Measurements from ENCODE around the gene ZNF792.
"Not testable (repeated sequence)": the region's sequence is repeated elsewhere in the genome, so short reads cannot be mapped to it uniquely, and the experiment has no call there.

Gene ZNF792

GRCh38 chr19:34963573-34964406 lies at the start of gene ZNF792:
TSS of gene ZNF792 (minus strand) at chr19:34964229. CDS start at chr19:34963662, 567 bp downstream.
- DNase-seq (ENCODE audit: low spot score) = peak; percentile 57

GRCh38 chr19:35013041-35013819 lies 49.2 kb upstream of the ZNF792 start:
- DNase-seq (ENCODE audit: low spot score) = peak; percentile 91

GRCh38 chr19:35011737-35012682 lies 48.0 kb upstream of the ZNF792 start:
- DNase-seq (ENCODE audit: low spot score) = no peak

- DNase-seq (ENCODE audit: low spot score) = no peak
Measured at GRCh38 chr19:35011091-35011689, 47.2 kb upstream of the ZNF792 start.

- no peak for DNase-seq (ENCODE audit: low spot score)
Measured at GRCh38 chr19:35009424-35010415, 45.7 kb upstream of the ZNF792 start.

GRCh38 chr19:35008891-35009341 lies 44.9 kb upstream of the ZNF792 start:
- no peak for DNase-seq (ENCODE audit: low spot score)

GRCh38 chr19:35007427-35007826 lies 43.4 kb upstream of the ZNF792 start:
- not testable (repeated sequence) for DNase-seq (ENCODE audit: low spot score)

GRCh38 chr19:35006999-35007365 lies 43.0 kb upstream of the ZNF792 start:
- no peak for DNase-seq (ENCODE audit: low spot score)

- DNase-seq (ENCODE audit: low spot score) = peak; percentile 96
Measured at GRCh38 chr19:35006342-35006998, 42.4 kb upstream of the ZNF792 start.

GRCh38 chr19:35006007-35006341 lies 41.9 kb upstream of the ZNF792 start:
- not testable (repeated sequence) for DNase-seq (ENCODE audit: low spot score)

- no peak for DNase-seq (ENCODE audit: low spot score)
Measured at GRCh38 chr19:35005256-35005977, 41.4 kb upstream of the ZNF792 start.

GRCh38 chr19:35004517-35005255 lies 40.7 kb upstream of the ZNF792 start:
- no peak for DNase-seq (ENCODE audit: low spot score)

GRCh38 chr19:35002037-35002535 lies 38.1 kb upstream of the ZNF792 start:
- DNase-seq (ENCODE audit: low spot score) = no peak

- DNase-seq (ENCODE audit: low spot score) = no peak
Measured at GRCh38 chr19:35000647-35001501, 36.8 kb upstream of the ZNF792 start.

- DNase-seq (ENCODE audit: low spot score) = no peak
Measured at GRCh38 chr19:35000338-35000646, 36.3 kb upstream of the ZNF792 start.

GRCh38 chr19:34999498-35000337 lies 35.7 kb upstream of the ZNF792 start, which contains the start of gene GRAMD1A:
TSS of gene GRAMD1A (plus strand) at chr19:35000323. CDS start at chr19:35000479, 156 bp downstream.
- DNase-seq (ENCODE audit: low spot score) = peak; percentile 86
